GM12878 (cell line): ENCODE data around the gene BTBD10. TPM values are rescaled to one million over a fixed set of nuclear protein-coding genes. Genes with fewer than 3 reads are reported as not detected.

Experiments used
- FOXM1 ChIP-seq: IDR thresholded peaks from 2 replicates; pipeline ENCODE4 v1.6.1; 2012; ENCODE audit warnings: low read depth, mild to moderate bottlenecking, inconsistent platforms, low read length, moderate library complexity
- GABPA ChIP-seq: IDR thresholded peaks from 2 replicates; pipeline ENCODE4 v1.6.1; 2014; ENCODE audit warnings: antibody characterized with exemption, low read depth, mild to moderate bottlenecking, inconsistent platforms
- RB1 ChIP-seq: fragments of 450-650 bp; formaldehyde crosslinking; IDR thresholded peaks from 2 replicates; pipeline ENCODE4 v1.6.1; 2017; ENCODE audit warnings: mild to moderate bottlenecking, borderline replicate concordance
- SPI1 ChIP-seq: IDR thresholded peaks from 2 replicates; pipeline ENCODE4 v1.6.1; 2011; ENCODE audit warnings: low read depth, mild to moderate bottlenecking, low read length, moderate library complexity, borderline replicate concordance; ENCODE audit not compliant: insufficient read depth
- SREBF2 ChIP-seq: IDR thresholded peaks from 2 replicates; pipeline ENCODE4 v1.6.1; 2012; ENCODE audit warnings: mild to moderate bottlenecking, low read length
- TCF12 ChIP-seq: IDR thresholded peaks from 2 replicates; pipeline ENCODE4 v1.6.1; 2011; ENCODE audit warnings: low read depth, mild to moderate bottlenecking, low read length
- polyA plus RNA-seq, 11 experiments: library from polyadenylated mRNA; depleted of rRNA in 4 of 11; unstranded in 6 of 11; stranded (reverse) in 5 of 11; fragments of >200 nt; fragmentation: Nextera tagmentation in 4 of 11; fragmentation: Illumina TruSeq in 1 of 11; extraction: Ambion mirVana in 4 of 11; extraction: Trizol in 1 of 11; gene quantifications; 1 replicate in 1 of 11; 2 replicates in 10 of 11; pipeline versions ENCODE4 v1.2.1 to v1.2.3, GENCODE V29; 2011 to 2016; ENCODE audit warnings: inconsistent platforms in 2 of 11, missing spikeins in 2 of 11, low read depth in 1 of 11
- total RNA-seq, 4 experiments: library from RNA; depleted of rRNA in 3 of 4; stranded (reverse); fragments of >200 nt in 3 of 4; fragmentation: Illumina TruSeq in 1 of 4; extraction: Trizol in 1 of 4; gene quantifications; 2 replicates each; pipeline versions ENCODE4 v1.2.1 to v1.2.3, GENCODE V29; 2013 to 2021
- TF ChIP-seq, protein P1 (sequence below): IDR thresholded peaks from 2 replicates; pipeline ENCODE4 v1.6.1; 2012; ENCODE audit warnings: low read depth, low read length, improper control_type of control experiment
- TF ChIP-seq, protein P2 (sequence below): fragments of 450-650 bp; IDR thresholded peaks from 2 replicates; pipeline ENCODE4 v1.6.1; 2017; ENCODE audit warnings: mild to moderate bottlenecking, low read depth, inconsistent platforms; ENCODE audit not compliant: poor library complexity, severe bottlenecking

Gene BTBD10
- total and polyA plus RNA-seq, 10 of the 15 experiments (the other 5 are each of a cell fraction or from before 2014, with no cell fraction given), result 20.8 to 38.8 (median 26.9) TPM

DNA sequence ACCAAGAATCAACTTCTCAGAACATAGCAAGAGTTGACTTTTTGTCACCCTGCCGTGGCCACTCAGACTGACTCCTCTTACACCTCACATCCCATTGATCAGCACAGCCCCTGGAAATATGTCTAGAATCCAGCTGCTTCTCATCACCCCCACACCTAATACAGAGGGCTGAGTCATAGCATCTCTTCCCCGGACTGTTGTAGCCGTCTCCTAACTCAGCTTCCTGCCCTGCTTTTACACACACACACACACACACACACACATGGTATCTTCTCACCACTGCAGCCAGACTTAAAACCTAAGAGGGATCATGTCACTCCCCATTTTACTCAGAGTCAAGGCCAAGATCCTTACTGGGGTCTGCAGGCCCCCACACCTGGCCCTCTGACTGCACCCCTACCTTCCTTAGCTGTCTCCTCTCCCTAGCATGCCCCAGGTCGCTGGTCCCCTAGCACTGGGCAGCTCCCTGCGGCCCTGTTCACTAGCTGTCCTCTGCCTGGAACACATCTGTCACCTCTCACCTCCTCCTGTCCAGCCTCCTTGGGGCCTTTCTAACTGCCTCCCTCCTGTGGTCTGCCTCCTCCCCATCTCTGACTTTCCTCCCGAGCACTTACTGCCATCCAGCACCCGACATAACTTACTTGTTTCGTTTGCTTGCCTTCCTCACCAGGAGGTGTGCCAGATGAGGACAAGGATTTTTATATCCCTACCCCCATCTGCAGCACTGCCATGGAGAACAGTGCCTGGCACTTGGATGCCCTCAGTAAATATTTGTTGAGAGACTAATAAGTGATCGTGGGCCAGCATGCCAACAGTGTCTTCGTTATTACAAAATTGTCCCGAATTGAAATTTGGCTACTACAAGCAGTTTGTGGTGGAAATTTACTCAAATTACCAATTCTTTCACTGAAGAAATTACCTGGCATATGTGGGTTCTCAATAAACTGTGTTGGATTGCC lies 123.5 kb downstream of the BTBD10 start (continued):
- TF ChIP-seq, protein P1, sequence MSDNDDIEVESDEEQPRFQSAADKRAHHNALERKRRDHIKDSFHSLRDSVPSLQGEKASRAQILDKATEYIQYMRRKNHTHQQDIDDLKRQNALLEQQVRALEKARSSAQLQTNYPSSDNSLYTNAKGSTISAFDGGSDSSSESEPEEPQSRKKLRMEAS, result no peak
- TF ChIP-seq RB1 (no peak), GABPA (no peak), FOXM1 (no peak), TCF12 (peak; percentile 77; the same call in 1 of the 2 replicates), SREBF2 (no peak), SPI1 (no peak)
- TF ChIP-seq, protein P2, sequence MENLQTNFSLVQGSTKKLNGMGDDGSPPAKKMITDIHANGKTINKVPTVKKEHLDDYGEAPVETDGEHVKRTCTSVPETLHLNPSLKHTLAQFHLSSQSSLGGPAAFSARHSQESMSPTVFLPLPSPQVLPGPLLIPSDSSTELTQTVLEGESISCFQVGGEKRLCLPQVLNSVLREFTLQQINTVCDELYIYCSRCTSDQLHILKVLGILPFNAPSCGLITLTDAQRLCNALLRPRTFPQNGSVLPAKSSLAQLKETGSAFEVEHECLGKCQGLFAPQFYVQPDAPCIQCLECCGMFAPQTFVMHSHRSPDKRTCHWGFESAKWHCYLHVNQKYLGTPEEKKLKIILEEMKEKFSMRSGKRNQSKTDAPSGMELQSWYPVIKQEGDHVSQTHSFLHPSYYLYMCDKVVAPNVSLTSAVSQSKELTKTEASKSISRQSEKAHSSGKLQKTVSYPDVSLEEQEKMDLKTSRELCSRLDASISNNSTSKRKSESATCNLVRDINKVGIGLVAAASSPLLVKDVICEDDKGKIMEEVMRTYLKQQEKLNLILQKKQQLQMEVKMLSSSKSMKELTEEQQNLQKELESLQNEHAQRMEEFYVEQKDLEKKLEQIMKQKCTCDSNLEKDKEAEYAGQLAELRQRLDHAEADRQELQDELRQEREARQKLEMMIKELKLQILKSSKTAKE, result no peak
